HG03095 (cell line): ENCODE measurements around the gene BCL2A1.
"Not testable (repeated sequence)": the region's sequence is repeated elsewhere in the genome, so short reads cannot be mapped to it uniquely, and the experiment has no call there.

ENCODE experiments used
- ATAC-seq: cut with Tn5 transposase; IDR thresholded peaks from one replicate; pipeline ENCODE4 v1.9.1; 2021; ENCODE audit warnings: moderate library complexity; ENCODE audit not compliant: unreplicated experiment

Gene BCL2A1

GRCh38 chr15:79970624-79971434 lies at the start of gene BCL2A1:
BCL2A1 (minus strand) TSS chr15:79971196; CDS start chr15:79971119, 77 bp downstream.
- peak; percentile 48 for ATAC-seq

GRCh38 chr15:80020731-80021130 lies 49.7 kb upstream of the BCL2A1 start:
- no peak for ATAC-seq

GRCh38 chr15:80020149-80020548 lies 49.2 kb upstream of the BCL2A1 start:
- ATAC-seq: not testable (repeated sequence)

DNA sequence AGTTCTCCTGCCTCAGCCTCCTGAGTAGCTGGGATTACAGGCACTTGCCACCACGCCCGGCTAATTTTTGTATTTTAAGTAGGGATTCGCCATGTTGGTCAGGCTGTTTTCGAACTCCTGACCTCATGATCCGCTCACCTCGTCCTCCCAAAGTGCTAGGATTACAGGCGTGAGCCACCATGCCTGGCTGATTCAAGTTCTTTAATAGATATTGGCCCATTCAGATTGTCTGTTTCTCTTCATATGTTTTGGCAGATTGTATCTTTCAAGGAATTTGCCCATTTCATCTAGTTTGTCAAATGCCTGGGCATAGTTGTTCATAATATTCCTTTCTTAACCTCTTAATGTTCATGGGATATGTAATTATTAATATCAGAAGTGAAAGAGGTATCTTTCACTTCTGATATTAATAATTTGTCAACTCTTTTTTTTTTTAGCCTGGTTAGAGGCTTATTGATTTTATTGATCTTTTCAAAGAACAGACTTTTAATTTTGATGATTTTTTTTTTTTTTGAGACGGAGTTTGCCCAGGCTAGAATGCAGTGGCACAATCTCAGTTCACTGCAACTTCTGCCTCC lies 48.3 kb upstream of the BCL2A1 start:
- ATAC-seq: no peak

GRCh38 chr15:80017139-80017538 lies 46.1 kb upstream of the BCL2A1 start:
- ATAC-seq: not testable (repeated sequence)

GRCh38 chr15:80016506-80016905 lies 45.5 kb upstream of the BCL2A1 start:
- ATAC-seq: not testable (repeated sequence)

DNA sequence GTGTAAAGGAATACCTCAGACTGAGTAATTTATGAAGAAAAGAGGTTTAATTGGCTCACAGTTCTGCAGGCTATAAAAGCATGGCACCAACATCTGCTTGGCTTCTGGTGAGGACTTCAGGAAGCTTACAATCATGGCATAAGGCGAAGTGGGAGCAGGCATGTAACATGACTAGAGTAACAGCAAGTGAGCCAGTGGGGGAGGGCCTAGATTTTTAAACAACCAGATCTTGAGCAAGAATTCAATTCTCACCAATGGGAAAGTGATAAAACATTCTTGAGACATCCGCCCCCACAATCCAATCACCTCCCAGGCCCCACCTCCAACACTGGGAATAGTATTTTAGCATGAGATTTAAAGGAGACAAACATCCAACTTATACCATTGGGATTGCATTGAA lies 44.2 kb upstream of the BCL2A1 start:
- ATAC-seq: no peak

- not testable (repeated sequence) for ATAC-seq
These were observed 43.2 kb upstream of the BCL2A1 start for GRCh38 chr15:80014186-80014585.

- ATAC-seq: no peak
These were observed 41.2 kb upstream of the BCL2A1 start for GRCh38 chr15:80012060-80012726.

GRCh38 chr15:80011596-80011995 lies 40.6 kb upstream of the BCL2A1 start:
- no peak for ATAC-seq

DNA sequence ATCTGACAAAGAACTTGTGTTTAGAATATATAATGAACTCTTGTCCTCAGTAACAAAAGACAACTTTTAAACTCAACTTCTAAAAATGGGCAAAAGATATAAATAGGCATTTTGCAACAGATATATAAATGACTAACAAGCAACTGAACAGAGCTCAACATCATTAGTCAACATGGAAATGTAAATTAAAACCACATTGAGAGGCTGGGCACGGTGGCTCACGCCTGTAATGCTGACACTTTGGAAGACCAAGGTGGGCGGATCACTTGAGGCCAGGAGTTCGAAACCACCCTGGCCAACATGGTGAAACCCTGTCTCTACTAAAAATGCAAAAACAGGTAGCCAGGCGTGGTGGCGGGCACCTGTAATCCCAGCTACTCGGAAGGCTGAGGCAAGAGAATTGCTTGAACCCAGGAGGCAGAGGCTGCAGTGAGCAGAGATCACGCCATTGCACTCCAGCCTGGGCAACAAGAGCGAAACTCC lies 40.1 kb upstream of the BCL2A1 start:
- ATAC-seq: not testable (repeated sequence)

- ATAC-seq: no peak
These were observed 39.2 kb upstream of the BCL2A1 start for GRCh38 chr15:80010131-80010673.

DNA sequence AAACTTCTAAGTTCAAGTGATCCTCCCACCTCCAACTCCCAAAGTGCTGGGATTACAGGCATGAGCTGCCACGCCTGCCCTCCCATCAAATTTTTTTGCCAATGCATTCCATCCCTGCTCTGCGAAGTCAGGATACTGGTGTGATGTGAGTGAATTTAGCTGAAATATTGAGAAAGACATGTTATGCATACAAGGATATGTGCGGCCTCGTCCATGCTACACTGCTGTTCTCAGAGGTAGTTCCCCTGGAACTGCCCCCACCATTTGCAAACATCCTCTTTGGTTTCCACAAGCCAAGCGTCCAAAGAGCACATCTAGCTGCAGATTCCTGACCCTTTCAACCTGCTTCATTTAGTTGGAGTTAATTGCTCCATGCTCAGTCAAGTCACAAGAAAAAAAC lies 36.5 kb upstream of the BCL2A1 start:
- ATAC-seq: no peak

DNA sequence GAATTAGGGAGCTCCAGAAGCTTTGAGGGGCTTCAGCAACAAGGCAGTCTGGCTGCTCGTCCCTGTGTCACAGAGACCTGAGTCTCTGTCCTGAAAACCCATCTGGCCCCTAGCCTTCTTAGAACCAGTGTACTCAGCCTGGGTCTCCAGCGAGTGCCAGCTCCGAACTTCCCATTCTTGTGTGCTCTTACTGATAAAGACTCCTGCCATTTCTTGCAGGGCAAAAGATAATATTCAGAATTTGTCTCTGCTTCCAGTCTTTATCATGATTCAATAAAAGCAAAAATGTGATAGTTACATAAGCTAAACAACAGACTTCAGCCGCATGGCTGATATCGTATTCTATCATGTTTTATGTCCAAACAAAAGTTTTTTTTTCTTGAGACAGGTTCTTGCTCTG lies 36.0 kb upstream of the BCL2A1 start:
- ATAC-seq: no peak

- no peak for ATAC-seq
These were observed 33.0 kb upstream of the BCL2A1 start for GRCh38 chr15:80003934-80004472.

GRCh38 chr15:80003171-80003570 lies 32.2 kb upstream of the BCL2A1 start:
- no peak for ATAC-seq

DNA sequence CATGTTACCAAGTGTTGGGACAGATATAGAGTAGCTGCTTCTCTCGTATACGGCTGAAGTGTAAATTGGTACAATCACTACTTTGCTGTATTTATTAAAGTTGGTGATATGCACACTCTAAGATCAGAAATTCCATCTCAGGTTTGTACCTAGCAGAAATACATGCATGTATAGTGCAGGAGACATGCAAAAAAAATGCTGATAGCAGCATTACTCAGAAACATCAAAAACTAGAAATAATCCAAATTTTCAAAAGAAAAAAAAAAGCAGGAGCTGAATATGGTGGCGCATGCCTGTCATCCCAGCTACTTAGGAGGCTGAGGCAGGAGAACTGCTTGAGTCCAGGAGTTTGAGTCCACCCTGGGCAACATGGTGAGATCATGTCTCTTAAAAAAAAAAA lies 31.3 kb upstream of the BCL2A1 start:
- no peak for ATAC-seq

DNA sequence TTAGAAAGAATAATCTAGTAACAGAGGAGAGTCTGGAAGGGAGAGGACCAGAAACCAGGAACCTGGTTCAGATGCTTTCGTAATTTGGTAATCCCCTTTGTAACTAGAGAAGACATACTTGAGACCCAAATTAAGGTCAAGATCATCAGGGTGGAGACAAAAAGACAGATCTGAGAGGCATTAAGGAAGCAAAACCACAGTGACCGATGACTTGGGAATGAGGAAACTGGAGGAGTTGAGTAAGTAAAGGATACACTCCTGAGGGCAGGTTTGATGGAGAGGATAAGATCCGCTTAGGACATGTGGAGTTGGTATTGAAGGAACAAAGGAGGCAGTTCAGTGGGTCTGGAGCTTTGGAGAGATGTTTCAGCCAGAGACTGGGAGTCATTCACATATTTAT lies 23.6 kb upstream of the BCL2A1 start:
- ATAC-seq: no peak

DNA sequence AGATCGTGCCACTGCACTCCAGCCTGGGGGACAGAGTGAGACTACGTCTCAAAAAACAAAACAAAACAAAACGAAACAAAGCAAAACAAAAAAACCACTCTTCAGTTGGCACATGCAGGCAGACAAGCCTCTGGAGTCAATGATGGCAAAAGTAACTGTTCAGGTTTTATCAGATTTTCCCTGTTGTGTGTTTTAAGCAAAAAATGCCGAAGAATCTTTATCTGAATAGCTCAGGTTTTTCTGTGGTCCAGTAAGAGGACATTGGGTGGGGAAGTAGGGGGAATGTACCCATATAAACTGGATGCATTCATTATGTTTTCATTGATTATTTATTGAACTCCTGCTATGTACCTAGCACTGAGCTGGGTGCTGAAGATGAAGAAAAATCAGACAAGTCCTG lies 20.8 kb upstream of the BCL2A1 start:
- no peak for ATAC-seq

- ATAC-seq: no peak
These were observed 20.0 kb upstream of the BCL2A1 start for GRCh38 chr15:79990997-79991334.

- ATAC-seq: no peak
These were observed 19.4 kb upstream of the BCL2A1 start for GRCh38 chr15:79990280-79990996.
